ENCODE data around the gene BCO2. TPM values are rescaled to one million over a fixed set of nuclear protein-coding genes. Genes with fewer than 3 reads are reported as not detected.
A peak's percentile ranks its signal among the peaks of the same experiment; 100 is the strongest.

BCO2 gene
- total and polyA plus RNA-seq, 10 of the 15 experiments (the other 5 are each of a cell fraction or from before 2014, with no cell fraction given) = 0.29 to 1.0 (median 0.57) TPM

DNA sequence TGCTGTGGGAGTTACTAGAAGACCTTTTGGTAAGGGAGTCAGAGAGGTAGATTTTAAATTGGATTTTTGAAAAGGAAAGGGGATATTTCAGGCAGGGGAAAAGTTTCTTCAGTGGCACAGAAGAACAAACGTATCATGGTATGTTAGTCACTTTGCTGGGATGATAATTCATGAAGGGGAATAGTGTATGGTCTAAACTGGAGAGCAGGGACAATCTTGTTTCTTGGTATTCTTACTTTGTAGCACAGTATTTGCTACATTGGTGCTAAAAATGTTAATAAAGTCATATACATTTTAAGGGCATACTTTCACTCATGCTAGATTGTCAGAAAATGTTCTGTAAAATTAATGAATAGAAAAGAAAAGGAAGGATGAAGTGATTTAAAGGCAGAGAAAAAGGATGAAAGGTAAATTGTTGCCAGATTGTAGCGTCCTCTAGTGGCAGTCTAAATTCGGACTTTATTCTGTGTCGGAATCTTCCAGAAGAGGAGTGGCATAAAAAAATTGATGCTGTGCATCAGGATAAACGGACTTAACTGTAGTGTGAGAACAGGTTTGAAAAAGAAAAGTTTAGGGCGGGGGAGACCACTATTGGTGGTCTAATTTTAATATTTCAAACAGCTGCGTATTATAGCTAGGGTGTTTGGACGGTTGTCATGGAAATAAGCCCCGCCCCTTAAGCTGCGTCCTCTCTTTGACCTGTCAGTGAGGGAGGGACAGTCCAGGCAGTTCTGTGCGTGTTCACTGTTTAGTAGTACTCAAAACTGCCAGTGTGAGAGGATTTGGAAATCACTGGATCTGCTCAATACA is at the start of gene BCO2 (continued):
- TF ChIP-seq, protein P1, sequence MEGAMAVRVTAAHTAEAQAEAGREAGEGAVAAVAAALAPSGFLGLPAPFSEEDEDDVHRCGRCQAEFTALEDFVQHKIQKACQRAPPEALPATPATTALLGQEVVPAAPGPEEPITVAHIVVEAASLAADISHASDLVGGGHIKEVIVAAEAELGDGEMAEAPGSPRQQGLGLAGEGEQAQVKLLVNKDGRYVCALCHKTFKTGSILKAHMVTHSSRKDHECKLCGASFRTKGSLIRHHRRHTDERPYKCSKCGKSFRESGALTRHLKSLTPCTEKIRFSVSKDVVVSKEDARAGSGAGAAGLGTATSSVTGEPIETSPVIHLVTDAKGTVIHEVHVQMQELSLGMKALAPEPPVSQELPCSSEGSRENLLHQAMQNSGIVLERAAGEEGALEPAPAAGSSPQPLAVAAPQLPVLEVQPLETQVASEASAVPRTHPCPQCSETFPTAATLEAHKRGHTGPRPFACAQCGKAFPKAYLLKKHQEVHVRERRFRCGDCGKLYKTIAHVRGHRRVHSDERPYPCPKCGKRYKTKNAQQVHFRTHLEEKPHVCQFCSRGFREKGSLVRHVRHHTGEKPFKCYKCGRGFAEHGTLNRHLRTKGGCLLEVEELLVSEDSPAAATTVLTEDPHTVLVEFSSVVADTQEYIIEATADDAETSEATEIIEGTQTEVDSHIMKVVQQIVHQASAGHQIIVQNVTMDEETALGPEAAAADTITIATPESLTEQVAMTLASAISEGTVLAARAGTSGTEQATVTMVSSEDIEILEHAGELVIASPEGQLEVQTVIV (IDR thresholded peaks at IDR 0.05; ENCODE audit: borderline replicate concordance, partially characterized antibody) = no peak
- TF ChIP-seq PKNOX1 (IDR thresholded peaks at IDR 0.05) = peak; percentile 33; the same call in 1 of the 2 replicates

DNA sequence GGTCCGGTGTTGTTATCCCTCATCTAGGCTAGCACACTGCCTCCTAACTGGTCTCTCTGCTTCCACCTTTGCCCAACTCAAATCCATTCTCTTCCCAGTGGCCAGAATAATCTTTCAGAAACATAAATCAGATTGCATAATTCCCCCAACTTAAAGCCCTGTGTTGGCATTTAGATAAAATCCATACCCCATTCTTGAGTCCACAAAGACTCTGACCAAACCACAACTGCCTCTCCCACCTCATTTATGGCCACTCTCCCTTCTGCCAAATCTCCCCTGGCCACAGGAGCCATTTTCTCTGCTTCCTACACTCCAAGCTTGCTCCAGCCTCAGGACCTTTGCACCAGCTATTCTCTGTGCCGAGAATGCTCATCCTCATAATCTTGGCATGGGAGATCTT is 48.3 kb upstream of the BCO2 start:
- BruUV-seq (replicated peaks) = no TSS peak

More for the DNA sequence above, 48.3 kb upstream of the BCO2 start:
- H3K27me3 ChIP-seq (replicated peaks in 1 of 2; ENCODE audit: control insufficient read depth in 2 of 2, insufficient read depth in 2 of 2, low read length in 1 of 2) = no peaks in the 10 kb centered on the region
- H3K27ac ChIP-seq (ENCODE audit: control insufficient read depth, insufficient read depth) = no peak overlapping the region
- DNase-seq (ENCODE audit: low read depth, low spot score) (no peak), ATAC-seq (no peak), FAIRE-seq (no peak)
- no peak overlapping the region for H2AFZ ChIP-seq (ENCODE audit: control insufficient read depth, low read depth, low read length)
- H4K20me1 ChIP-seq (ENCODE audit: control insufficient read depth, insufficient read depth) = no peaks in the 10 kb centered on the region
- no peaks in the 10 kb centered on the region for H3K9me3 ChIP-seq (replicated peaks; ENCODE audit: control insufficient read depth, insufficient read depth, low read length)
- H3K36me3 ChIP-seq (ENCODE audit: control insufficient read depth in 2 of 2, insufficient read depth in 2 of 2, low read length in 1 of 2) = no peaks in the 10 kb centered on the region
- H3K4me2 ChIP-seq (ENCODE audit: control insufficient read depth, insufficient read depth) = no peak overlapping the region
- WGBS (ENCODE audit: insufficient coverage, insufficient replicate concordance, low lambda C conversion rate, missing lambda C conversion rate) = 96% methylated on average over 2 of the region's 2 CpGs
- intact Hi-C loops (cut with micrococcal nuclease; ENCODE audit: unreplicated experiment) = no loop called here
- no peak overlapping the region for H3K9ac ChIP-seq (ENCODE audit: control insufficient read depth, insufficient read depth, low read length)
- H3K4me1 ChIP-seq (ENCODE audit: control insufficient read depth, insufficient read depth, low read length) = no peaks in the 10 kb centered on the region
- CTCF ChIA-PET = interaction anchor here (1.5 kb wide), 1 partner anchor 13 kb away, joined by 5 read pairs; no protein-coding TSS in a partner anchor
- TF ChIP-seq ATF7 (IDR thresholded peaks at IDR 0.05; ENCODE audit: low read depth) (no peak), MEF2B (IDR thresholded peaks at IDR 0.05; ENCODE audit: partially characterized antibody, poor library complexity, severe bottlenecking) (no peak), EP300 (IDR thresholded peaks at IDR 0.05; ENCODE audit: borderline replicate concordance in 1 of 2, control insufficient read depth in 1 of 2, low read depth in 2 of 2, low read length in 2 of 2) (no peak), MXI1 (IDR thresholded peaks at IDR 0.05; ENCODE audit: low read depth, low read length) (no peak), RB1 (IDR thresholded peaks at IDR 0.05; ENCODE audit: borderline replicate concordance) (no peak)
- TF ChIP-seq, protein P2, sequence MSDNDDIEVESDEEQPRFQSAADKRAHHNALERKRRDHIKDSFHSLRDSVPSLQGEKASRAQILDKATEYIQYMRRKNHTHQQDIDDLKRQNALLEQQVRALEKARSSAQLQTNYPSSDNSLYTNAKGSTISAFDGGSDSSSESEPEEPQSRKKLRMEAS (IDR thresholded peaks at IDR 0.05; ENCODE audit: low read depth, low read length) = no peak
- TF ChIP-seq, protein P1 (IDR thresholded peaks at IDR 0.05; ENCODE audit: borderline replicate concordance, partially characterized antibody) = no peak
- no peaks in the 10 kb centered on the region for H3K79me2 ChIP-seq (ENCODE audit: control insufficient read depth, insufficient read depth, low read length)
- in situ Hi-C loops (cut with MboI) = no loop called here
- SMC1A ChIA-PET (ENCODE audit: uncharacterized antibody, unreplicated experiment) = interaction anchor here (1.2 to 1.7 kb wide), 2 partner anchors 9 to 15 kb away, joined by 4 to 5 read pairs; no protein-coding TSS in a partner anchor
- RAD21 ChIA-PET (ENCODE audit: unreplicated experiment) = no interaction called here
- no peak overlapping the region for H3K4me3 ChIP-seq
- POLR2A ChIA-PET = no interaction called here

Measured in GM12878 (cell line).